Keratinocyte (primary cell): Measurements from ENCODE around the gene SPAG9.

ENCODE experiments used
- EZH2 ChIP-seq: IDR thresholded peaks from one replicate; pipeline ENCODE4 v1.6.1; 2012; ENCODE audit warnings: inconsistent platforms, mild to moderate bottlenecking, low read length, moderate library complexity
- TF ChIP-seq, protein P1 (sequence below), 3 experiments: IDR thresholded peaks in 1 of 3; conservative IDR thresholded peaks in 1 of 3; optimal IDR thresholded peaks in 1 of 3; 2 replicates in 2 of 3; 3 replicates in 1 of 3; pipeline versions ENCODE3 to v1.5.1; 2011; ENCODE audit warnings: low read length in 3 of 3, mild to moderate bottlenecking in 3 of 3, moderate library complexity in 2 of 3, control low read depth in 1 of 3, inconsistent platforms in 1 of 3; ENCODE audit not compliant: insufficient read depth in 2 of 3; ENCODE audit errors: extremely low read depth in 1 of 3

DNA sequence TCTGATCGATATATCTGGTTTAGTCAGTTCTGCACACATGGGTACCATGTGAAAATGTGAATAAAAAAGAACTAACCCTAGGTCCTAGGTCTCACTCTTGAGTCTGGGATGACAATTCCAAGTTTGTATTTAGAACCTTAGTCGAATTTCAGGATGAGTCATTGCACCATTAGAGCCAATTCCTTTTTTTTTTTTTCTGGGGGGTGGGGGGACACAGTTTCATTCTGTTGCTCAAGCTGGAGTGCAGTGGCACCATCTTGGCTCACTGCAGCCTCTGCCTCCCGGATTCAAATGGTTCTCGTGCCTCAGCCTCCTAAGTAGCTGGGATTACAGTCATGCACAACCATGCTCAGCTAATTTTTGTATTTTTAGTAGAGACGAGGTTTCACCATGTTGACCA lies 41.6 kb downstream of the SPAG9 start:
- TF ChIP-seq, protein P1, sequence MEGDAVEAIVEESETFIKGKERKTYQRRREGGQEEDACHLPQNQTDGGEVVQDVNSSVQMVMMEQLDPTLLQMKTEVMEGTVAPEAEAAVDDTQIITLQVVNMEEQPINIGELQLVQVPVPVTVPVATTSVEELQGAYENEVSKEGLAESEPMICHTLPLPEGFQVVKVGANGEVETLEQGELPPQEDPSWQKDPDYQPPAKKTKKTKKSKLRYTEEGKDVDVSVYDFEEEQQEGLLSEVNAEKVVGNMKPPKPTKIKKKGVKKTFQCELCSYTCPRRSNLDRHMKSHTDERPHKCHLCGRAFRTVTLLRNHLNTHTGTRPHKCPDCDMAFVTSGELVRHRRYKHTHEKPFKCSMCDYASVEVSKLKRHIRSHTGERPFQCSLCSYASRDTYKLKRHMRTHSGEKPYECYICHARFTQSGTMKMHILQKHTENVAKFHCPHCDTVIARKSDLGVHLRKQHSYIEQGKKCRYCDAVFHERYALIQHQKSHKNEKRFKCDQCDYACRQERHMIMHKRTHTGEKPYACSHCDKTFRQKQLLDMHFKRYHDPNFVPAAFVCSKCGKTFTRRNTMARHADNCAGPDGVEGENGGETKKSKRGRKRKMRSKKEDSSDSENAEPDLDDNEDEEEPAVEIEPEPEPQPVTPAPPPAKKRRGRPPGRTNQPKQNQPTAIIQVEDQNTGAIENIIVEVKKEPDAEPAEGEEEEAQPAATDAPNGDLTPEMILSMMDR (optimal IDR thresholded peaks at IDR 0.05 in 1 of 3, IDR thresholded peaks at IDR 0.05 in 1 of 3, conservative IDR thresholded peaks at IDR 0.05 in 1 of 3; ENCODE audit: extremely low read depth in 1 of 3, insufficient read depth in 2 of 3, low read length in 3 of 3), result no peak
- TF ChIP-seq EZH2, result no peak
